DMS153 treated with DMSO at 0.1 percent for 48 hours (cell line): ENCODE data around the gene HACL1.
"Not testable (repeated sequence)": the region's sequence is repeated elsewhere in the genome, so short reads cannot be mapped to it uniquely, and the experiment has no call there.

ENCODE experiments used
- DNase-seq: peaks from one replicate; lab custom pipeline; 2025; ENCODE audit not compliant: unreplicated experiment; lab: John Stamatoyannopoulos, UW

The HACL1 gene

GRCh38 chr3:15630646-15631350 is 29.4 kb upstream of the HACL1 start:
- DNase-seq: no peak

DNA sequence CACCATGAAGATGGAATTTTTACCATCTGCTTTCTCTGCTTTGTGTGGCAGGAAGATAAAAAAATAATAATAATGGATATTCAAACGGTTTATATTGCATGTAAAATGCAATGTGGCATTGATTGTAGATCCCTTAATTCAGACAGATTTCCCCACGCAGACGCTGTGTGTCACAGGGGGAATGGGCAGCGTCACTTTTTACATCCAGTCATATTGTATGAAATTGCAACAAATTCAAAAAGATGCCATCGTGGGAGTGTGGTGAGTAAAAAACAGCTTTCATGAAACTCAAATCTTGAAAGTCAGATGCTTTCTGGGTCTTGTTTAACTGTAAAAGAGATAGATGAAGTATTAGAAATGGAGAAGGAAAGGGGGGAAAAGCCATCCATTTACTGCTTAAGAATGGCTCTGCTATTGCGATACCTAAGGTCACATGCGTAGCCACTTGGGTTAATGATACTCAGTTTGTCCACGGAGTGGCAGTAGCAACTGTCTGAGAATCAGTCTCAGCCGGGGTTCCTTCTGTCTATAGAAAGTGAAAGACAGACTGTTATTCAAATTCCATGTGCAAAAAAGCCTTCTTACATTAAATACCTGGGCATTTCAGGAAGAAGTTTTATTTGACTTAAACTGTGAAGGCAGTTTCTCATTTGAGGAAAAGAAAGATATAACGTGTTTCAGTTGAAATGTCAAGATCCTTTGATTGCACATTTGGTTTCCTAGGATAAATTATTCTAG is 28.7 kb upstream of the HACL1 start:
- no peak for DNase-seq

DNA sequence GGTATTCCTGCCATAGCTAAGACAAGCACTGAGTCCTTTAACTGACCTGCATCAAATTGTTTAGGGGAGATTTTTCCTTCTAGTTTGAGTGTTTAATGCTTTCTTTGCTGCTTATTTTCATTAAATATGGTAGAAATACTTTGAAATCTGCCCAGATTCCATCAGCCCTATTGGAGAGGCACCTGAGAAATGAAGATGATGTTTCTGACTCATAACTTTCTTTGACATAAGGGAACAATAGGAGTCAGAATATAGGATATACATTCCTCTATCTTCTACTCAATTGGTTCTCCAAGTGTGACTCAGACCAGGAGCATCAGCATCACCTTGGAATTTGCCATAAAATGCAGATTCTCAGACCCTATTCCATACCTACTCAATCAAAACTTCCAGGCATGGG is 27.6 kb upstream of the HACL1 start:
- DNase-seq: no peak

- no peak for DNase-seq
Observed at GRCh38 chr3:15623535-15624440, 22.4 kb upstream of the HACL1 start.

DNA sequence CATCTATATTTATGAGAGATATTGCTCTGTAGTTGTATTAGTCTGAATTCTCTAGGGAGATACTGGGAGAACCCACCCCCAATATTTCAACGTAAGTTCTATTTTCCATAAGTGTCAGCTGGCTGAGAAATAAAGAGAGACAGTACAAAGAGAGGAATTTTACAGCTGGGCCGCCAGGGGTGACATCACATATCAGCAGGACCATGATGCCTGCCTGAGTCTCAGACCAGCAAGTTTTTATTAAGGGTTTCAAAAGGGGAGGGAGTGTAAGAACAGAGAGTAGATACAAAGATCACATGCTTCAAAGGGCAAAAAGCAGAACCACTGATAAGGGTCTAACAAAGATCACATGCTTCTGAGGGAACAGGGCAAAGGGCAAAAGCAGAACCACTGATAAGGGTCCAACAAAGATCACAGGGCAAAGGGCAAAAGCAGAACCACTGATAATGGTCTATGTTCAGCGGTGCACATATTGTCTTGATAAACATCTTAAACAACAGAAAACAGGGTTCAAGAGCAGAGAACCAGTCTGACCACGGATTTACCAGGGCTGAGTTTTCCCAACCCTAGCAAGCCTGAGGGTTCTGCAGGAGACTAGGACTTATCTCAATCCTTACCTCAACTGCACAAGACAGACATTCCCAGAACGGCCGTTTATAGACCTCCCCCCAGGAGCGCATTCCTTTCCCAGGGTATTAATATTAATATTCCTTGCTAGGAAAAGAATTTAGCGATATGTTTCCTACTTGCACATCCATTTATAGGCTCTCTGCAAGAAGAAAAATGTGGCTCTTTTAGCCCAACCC is 18.5 kb upstream of the HACL1 start:
- not testable (repeated sequence) for DNase-seq

- DNase-seq: no peak
Observed at GRCh38 chr3:15616053-15616452, 14.7 kb upstream of the HACL1 start.

DNA sequence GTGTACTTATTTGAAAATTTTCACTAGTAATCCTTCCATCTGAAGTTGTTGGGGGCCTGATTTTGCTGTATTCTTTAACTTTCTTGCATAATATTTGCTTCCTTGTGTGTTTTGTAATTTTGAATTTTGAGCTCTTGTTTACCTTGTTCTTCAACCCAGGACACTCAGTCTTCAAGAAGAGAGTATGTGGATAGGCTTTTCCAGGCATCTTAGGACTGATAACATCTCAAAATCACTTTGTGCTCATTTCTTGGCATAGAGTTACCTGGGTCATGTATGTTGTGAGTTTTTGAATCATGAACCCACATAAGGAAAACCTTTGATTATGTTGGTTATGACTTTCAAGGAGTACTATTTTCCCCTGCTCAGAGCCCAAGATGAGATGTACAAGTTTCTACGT is 13.6 kb upstream of the HACL1 start:
- DNase-seq: no peak

- no peak for DNase-seq
Observed at GRCh38 chr3:15612001-15612400, 10.6 kb upstream of the HACL1 start.

GRCh38 chr3:15611018-15611417 is 9.6 kb upstream of the HACL1 start:
- no peak for DNase-seq

- DNase-seq: no peak
Observed at GRCh38 chr3:15610082-15610759, 8.9 kb upstream of the HACL1 start.

GRCh38 chr3:15606434-15606891 is 5.1 kb upstream of the HACL1 start:
- DNase-seq: no peak

GRCh38 chr3:15604584-15604983 is 3.2 kb upstream of the HACL1 start:
- DNase-seq: not testable (repeated sequence)

DNA sequence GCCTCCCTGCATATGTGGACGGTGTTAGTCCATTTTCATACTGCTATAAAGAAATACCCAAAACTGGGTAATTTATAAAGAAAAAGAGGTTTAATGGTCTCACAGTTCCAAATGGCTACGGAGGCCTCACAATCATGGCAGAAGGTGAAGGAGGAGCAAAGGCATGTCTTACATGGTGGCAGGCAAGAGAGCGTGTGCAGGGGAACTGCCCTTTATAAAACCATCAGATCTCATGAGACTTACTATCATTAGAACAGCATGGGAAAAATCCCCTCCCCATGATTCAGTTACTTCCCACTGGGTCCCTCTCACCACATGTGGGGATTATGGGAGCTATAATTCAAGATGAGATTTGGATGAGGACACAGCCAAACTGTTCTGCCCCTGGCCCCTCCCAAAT is 1.4 kb upstream of the HACL1 start:
- not testable (repeated sequence) for DNase-seq

DNA sequence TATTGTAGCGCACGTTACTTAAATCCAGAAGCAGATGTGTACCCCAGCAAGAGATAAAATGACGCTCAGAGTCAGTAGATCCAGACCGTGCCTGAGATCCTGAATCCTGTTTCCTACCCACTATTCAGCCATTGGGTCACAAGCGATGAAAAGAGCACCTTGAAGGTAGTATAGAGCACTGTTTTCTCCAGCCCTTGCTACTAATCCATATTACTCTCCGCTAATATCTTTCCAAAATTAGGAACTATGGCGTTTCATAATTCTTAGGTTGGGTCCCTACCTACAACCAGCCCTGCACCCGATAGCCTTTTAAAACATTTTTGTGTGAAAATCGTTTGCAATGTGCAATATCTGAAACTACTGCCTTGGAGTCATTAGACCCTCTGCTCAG is 772 bp upstream of the HACL1 start:
- DNase-seq: no peak

GRCh38 chr3:15601046-15601398 is 347 bp downstream of the HACL1 start:
- no peak for DNase-seq

DNA sequence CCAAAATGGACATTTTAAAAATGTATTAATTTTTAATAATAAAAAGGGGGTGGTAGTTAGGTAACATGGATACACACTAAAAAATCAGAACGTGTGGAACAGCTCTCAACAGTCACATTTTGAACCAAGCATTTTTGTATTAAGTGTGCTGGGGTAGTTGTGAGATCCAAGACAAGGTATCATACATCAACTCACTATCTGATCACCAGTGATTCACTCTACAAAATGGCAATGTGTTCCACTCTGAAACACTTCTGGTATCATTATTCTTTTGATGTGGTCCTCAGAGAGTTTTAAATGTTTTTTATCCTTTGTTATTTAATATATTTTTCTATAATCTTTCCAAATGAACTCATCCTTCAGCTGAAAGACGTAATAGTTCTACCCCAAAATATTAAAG is 5.4 kb downstream of the HACL1 start:
- DNase-seq: no peak

DNA sequence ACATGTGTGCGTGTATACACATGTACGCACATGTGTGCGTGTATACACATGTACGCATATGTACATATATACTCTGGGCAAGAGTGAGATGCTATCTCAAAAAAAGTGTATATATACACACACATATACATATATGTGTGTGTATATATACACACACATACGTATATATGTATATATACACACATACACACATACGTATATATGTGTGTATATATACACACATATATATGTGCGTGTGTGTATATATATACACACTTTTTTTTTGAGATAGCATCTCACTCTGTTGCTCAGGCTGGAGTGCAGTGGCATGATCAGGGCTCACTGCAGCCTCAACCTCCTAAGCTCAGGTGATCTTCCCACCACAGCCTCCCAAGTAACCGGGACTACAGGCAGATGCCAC is 8.4 kb downstream of the HACL1 start:
- no peak for DNase-seq

DNA sequence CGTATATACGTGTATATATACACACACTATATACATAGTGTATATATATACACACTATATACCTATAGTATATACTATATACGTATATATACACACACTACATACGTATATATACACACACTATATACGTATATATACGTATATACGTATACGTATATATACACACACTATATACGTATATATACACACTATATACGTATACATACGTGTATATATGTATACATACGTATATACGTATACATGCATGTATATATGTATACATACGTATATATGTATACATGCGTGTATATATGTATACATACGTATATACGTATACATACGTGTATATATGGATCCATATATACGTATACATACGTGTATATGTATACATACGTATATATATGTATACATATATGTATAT is 9.4 kb downstream of the HACL1 start:
- DNase-seq: no peak

DNA sequence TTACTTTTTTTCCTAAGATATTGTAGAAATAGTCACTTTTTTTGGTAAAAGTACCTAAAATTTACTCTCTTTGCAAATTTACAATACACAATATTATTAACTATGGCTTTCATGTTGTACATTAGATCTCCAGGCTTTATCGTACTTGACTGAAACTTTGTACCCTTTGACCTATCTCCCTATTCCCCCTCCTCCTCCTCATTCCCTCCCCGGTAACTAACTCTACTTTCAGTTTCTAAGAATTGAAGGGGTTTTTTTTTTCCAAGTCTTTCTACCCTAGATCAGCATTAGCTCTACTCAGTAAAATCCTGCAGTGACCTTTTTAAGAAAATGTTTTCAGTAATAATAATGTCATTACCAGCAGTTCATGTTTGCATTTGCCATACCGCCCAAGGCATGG is 10.1 kb downstream of the HACL1 start:
- no peak for DNase-seq

DNA sequence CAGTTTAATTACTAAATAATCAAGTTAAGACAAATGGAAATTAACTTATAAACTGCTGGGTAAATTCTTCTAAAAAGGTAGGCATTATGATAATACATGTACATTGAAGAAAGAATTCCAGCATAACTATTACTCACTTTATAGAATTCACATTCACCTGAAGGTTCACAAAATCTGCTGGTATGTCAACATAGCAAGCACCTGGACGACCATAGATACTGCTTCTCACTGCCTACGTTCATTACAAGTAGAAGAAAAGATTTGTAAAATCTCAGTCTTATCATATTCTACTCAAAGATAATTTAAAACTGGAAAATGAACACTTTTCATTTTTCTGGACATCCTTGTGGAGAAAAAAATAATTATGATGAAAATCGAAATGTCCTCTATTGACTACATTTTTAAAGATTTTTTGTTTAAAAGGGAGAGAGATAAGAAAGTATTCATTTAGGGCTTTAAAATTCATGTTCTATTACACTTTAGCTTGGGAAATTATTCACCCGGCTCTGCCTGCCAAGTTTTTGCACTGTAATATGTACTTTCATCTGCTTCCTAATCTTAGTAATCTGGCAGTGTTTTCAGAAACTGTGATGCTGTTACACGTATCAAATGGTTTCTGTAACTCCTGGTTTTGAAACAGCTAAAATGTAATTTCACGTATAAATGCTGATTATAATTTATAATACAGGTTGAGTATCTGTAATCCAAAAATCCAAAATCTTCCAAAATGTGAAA is 16.1 kb downstream of the HACL1 start:
- DNase-seq: no peak
